ENCODE measurements around the gene CLDN9.
"Not testable (repeated sequence)": the region's sequence is repeated elsewhere in the genome, so short reads cannot be mapped to it uniquely, and the experiment has no call there.

The CLDN9 gene

DNA sequence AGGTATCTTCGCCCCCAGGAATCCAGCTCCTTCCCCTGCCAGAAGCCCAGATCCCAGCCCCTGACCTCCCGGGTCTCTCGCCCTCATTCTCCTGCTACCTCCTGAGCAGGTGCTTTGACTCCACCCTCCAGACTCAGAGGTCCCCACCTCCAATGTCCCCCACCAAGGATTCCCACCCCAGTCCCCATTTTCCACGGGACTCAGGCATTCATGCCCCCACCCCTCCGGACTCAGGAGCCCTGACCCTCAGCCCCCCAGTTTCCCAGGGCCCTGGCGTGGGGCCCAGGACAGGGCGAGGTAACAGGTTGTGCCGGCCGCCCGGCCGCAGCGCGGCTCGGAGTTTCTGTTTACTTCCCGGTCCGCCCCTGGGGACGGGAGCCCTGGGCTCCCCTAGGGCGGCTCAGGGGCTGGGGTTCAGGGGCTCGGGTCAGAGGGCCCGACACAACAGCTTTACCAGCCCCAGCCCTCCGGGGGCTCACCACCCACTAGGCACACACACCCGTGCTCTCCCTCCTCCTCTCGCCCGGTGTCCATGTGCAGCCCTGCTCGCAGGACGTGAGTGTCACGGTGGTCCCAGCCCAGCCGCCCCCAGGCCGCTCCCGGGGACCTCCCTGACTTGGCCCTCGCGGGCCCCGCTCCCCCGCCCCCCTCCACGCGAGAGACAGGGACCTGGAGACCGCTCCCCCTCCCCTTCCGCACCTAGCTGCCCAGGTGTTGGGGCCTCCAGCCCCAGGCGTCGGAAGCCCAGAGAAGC is 23.4 kb downstream of the CLDN9 start:
- no peak for DNase-seq

DNA sequence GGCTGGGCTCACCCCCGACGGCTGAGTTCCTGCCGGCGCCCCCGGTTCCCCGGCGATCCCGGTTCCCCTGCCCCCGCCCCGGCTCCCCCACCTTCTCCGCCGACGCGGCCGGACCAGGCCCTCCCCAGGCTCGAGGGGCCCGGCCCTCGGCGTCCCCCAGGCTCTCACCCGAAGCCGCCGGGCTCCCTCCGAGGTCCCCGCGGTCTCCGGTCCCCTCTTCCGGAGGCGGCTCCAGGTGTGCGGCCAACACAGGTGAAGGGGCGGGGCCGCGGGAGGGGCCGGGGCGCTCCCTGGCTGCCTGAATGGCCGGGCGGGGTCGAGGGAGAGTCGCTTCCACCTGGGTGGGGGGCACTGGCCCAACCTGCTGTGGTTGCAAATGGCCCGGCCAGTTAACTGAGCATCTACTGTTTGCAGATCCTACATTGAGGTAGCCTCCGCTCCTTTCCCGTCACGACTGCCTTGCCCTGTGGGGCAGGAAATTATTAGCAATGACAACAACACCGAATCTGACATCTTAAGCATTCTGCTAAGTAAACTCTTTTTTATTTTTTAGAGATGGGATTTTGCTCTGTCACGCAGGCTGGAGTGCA is 24.1 kb downstream of the CLDN9 start, which contains the start of gene BICDL2:
Gene BICDL2 (minus strand): TSS at position 219 of the 590 bp plus-strand sequence. CDS start 1,448 bp downstream, outside the sequence.
- DNase-seq, result no peak

DNA sequence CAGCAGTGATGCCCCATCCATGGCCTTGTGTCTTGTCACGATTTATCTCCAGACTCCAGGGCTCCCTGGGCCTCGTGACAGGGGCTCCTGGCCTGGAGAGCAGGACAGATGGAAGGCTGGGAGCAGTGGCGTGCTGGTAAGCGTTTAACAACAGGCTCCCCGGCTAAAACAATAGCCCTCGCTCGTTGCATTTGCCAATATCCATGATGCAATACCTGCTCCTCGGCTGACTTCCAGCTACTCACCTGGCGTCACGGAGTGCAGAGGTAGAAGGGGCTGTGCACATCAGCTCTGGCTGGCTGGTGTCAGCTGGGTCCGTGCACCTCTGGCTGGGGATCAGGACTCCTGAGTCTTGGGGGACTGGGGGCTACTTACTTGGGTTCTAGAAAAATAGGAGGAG is 25.5 kb downstream of the CLDN9 start:
- DNase-seq, result no peak

DNA sequence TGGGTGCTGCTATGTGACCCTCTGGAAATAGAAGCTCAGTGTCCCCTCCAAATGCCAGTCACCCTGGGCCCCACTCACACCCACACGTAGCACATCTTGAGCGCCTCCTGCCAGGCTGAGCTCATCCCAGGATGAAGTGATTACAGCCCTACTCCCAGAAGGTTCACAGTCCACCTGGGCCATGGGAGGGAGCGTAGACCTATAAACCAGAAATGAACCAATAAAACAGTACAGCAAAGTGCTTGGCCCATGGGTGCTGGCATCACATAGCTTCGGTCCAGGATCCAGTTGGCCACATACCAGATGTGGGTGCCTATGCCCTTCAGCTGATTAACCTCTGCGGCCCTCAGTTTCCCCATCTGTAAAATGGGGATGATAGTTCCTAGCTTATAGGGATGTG is 26.2 kb downstream of the CLDN9 start:
- no peak for DNase-seq

DNA sequence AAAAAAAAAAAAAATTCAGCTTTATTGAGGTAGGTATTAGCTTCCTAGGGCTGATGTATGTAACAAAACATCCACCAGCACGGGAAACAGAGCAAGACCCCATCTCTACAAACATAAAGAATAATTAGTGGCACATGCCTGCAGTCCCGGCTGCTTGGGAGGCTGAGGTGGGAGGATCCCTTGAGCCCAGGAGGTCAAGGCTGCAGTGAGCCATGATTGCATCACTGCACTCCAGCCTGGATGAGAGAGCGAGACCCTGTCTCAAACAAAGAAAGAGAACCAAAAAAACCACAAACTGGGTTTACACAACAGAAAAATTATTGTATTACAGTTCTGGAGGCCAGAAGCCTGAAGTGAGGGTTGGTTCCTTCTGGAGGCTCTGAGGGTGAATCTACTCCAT is 29.7 kb downstream of the CLDN9 start:
- no peak for DNase-seq

DNA sequence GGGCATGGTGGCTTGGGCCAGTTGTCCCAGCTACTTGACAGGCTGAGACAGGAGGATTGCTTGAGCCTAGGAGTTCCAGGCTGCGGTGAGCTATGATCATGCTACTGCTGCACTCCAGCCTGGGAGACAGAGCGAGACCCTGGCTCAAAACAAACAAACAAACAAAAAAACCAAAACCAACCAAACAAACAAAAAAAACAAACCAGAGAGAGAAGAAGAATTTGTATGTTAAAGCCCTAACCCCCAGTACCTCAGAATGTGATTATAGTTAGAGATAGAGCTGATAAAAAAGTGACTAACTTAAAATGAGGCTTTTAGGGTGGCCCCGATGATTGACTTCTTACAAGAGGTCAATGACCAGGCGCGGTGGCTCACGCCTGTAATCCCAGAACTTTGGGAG is 32.0 kb downstream of the CLDN9 start:
- no peak for DNase-seq

DNA sequence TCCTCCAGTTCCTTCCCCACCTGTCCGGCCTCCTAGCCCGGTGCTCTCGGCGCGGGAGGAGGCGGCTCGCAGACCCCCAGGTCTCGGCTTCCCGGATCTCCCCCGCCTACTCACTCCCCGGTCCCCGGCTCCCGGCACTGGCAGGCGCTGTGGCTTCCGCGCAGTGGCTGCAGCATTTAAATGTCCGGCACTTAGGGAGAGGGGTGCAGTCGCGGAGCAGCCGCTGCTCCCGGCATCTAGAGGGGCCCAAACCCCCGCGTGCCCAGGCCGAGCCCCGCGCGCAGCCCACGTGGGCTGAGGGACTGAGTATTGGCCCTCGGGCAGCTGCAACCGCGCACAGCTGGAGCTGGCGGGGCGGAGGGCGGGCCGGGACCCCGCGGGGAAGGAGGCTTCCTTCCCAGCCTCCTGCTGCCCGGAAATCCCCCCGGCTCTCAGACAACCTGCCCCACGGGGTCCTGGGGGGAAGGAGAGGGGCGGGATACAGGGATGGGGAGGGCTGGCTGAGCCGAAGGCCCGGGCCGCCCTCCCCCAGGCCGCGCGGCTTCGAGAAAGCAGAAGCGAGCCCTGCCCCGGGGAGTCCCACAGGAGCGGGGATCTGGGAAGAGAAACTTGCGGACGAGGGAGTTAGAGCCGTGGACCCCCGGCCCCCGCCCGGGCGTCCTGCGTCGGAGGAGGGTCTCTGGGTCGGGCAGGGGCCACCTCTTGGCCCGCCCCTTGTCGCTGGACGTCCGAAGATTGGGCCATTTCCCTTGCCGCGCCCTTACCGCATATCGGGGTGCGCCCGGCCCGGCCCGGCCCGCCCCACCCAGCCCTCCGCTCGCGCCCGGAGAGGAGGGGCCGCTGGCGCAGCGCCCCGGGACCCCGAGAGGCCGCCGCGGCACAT is 33.3 kb downstream of the CLDN9 start, which contains the start of gene MMP25:
Gene MMP25 (plus strand): TSS at position 804 of the 883 bp plus-strand sequence. CDS start 357 bp downstream, outside the sequence.
- no peak for DNase-seq

DNA sequence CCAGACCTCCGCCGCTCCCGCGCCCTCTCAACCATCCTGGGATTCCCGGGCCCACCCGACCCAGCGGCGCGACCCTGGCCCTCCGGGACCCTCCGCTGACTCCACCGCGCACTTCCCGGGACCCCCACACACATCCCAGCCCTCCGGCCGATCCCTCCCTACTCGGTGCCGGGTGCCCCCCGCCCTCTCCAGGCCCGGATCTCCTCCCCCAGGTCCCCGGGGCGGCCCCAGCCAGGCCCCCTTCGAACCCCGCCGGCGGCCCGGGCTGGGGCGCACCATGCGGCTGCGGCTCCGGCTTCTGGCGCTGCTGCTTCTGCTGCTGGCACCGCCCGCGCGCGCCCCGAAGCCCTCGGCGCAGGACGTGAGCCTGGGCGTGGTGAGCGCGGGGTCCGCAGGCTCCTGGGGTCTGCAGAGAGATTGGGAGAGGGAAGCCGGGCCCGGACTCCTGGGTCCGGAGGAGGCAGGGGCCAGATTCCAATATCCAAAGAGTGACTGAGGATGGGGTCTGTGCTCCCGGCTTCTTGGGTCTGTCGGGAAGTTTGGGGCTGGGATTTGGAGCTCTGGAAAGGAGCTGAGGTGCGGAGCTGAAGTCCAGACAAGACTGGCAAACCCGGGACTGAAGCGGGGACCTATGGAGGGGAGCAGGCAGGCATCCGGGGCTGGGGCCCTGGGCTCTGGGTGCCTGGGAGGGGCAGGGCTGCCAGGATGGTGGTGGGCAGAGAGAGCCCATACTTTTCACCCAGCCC is 34.1 kb downstream of the CLDN9 start:
- no peak for DNase-seq

DNA sequence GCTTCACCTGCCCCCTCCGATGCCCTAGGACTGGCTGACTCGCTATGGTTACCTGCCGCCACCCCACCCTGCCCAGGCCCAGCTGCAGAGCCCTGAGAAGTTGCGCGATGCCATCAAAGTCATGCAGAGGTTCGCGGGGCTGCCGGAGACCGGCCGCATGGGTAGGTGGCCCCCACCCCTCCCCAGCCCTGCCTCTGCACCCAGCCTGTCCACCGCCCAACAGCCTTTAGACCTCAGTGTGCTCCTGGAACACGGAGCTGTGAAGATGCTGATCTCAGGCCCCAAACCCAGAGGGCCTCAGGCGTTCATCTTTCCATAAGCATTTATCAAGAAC is 34.6 kb downstream of the CLDN9 start:
- no peak for DNase-seq

DNA sequence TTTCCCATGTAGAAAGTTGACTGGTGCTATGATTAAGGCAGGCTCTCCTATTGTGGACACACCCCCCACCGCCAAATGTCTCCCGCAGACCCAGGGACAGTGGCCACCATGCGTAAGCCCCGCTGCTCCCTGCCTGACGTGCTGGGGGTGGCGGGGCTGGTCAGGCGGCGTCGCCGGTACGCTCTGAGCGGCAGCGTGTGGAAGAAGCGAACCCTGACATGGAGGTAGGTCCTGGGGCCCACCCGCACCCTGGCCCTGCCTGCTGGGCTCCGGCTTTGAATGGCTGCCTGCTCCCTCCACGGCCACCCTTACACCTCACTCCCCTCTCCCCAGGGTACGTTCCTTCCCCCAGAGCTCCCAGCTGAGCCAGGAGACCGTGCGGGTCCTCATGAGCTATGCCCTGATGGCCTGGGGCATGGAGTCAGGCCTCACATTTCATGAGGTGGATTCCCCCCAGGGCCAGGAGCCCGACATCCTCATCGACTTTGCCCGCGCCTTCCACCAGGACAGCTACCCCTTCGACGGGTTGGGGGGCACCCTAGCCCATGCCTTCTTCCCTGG is 37.3 kb downstream of the CLDN9 start:
- no peak for DNase-seq

DNA sequence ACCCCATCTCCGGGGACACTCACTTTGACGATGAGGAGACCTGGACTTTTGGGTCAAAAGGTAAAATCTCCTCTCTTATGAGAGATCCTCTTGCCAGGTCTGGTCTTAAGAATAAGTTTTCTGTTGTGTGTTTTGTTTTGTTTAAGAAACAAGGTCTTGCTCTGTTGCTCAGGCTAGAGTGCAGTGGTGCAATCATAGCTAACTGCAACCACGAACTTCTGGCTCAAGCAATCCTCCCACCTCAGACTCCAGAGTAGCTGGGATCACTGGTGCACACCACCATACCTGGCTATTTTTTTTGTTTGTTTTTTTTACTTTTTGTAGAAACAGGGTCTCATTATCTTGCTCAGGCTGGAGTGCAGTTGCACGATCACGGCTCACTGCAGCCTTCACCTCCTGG is 37.8 kb downstream of the CLDN9 start:
- no peak for DNase-seq

DNA sequence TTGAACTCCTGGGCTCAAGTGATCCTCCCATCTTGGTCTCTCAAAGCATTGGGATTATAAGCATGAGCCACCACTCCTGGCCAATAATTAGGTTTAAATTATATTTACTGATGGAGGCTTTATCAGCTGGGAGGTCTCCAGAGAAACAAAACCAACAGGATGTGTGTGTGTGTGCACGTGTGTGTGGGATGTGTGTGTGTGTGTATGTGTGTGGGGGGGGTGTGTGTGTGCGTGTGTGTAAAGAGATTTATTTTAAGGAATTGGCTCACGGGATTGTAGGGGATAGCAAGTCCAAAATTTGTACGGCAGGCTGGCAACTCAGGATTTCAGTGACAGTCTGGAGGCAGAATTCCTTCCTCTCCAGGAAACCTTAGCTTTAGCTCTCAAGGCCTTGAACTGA is 38.3 kb downstream of the CLDN9 start:
- no peak for DNase-seq

DNA sequence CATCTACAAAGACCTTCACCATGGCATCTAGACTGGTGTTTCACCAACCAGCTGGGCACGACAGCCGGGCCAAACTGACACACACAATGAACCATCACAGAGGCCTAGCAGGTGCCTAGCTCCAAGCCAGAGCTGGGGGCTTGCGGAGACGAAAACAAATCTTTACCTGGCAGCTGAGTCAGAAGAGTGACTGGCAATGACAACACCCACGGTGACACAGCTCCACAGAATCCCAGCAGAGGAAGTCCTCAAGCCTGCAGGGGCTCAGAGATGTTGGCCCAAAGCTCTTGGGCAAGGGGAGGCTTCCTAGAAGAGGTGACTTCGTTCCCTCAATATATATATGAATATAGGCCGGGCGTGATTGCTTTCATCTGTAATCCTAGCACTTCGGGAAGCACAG is 38.8 kb downstream of the CLDN9 start:
- DNase-seq, result no peak

DNA sequence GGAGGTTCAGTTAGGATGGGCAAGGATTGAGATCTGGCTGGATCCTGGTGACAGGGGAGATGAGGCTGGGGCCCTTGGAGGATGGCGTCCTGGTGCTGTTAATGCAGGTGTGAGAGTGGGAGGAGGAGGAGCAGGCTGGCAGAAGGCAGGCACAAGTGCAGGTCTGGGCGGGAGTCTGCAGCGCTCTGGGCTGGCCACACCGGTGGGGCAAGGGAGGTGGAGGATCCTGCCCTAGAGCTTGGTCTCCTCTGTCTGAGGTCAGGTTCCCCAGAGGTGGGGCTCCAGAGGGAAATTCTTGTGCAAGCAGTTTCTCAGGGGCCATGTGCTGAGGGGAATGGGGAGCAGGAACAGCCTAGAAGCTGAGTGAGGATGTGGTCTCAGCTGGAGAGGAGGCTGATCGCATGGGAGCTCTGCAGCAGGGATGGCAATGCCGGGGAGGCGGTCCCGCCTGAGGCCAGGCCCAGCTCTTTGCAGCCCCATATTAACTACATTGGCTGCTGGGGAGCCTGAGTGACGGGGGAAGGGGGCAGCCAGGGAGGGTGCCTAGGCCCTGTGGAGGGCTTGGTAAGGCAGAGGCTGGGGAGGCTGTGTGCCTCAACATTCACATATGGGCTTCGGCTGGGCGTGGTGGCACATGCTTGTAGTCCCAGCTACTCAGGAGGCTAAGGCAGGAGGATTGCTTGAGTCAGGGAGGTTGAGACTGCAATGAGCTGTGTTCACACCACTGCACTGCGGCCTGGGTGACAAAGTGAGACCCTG is 40.0 kb downstream of the CLDN9 start:
- not testable (repeated sequence) for DNase-seq

DNA sequence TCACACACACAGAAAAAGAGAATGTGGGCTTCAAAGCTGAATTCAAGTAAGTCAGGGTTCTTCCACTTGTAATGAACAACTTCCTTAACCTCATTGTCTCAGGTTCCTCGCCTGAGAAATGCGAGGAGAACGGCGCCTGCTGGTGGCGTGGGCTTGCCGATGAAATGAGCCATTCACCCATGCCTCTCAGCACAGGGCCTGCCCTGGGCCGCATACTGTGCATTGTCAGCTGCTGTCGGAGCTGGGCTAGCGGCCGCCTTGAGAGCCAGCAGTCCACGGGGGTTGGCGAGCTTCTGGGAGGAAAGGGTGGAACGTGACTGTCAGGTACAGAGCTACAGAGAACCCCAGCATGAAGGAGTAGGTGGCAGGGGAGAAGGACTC is 40.6 kb downstream of the CLDN9 start:
- not testable (repeated sequence) for DNase-seq

DNA sequence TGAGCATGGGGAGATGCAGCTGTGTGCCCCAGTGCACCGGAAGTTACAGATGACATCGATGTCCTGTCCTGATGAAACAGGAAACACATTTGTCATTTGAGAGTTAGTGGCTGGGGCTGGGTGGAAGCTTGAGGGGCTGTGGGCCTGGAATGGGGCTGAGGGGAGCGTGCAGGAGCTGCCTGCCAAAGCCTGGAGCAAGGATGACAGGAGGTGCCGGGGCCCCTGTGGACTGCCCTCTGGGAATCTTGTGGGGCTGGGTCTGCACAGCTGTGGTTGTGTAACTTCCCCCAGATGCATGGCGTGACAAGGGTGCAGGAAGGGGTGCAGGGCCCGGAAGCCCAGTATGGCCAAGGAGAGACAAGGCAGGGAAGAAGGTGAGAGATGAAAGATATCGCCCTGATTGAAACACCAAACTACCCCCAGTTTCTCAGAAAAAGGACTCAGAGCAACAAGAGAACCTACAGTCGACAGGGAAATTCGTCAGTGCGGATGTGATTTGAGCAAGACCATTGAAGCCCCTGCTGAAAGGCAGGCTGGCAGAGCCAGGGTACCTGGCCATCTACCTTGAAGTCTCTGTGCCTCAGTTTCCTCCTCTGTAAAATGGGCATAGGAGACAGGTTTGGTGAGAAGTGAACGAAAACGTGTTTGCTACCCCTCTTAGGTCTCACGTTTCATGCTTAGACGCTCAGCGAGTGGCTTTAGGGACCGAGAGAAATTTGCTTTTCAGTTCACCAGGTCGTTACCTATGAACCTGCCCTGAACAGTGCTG is 42.4 kb downstream of the CLDN9 start:
- DNase-seq, result no peak

DNA sequence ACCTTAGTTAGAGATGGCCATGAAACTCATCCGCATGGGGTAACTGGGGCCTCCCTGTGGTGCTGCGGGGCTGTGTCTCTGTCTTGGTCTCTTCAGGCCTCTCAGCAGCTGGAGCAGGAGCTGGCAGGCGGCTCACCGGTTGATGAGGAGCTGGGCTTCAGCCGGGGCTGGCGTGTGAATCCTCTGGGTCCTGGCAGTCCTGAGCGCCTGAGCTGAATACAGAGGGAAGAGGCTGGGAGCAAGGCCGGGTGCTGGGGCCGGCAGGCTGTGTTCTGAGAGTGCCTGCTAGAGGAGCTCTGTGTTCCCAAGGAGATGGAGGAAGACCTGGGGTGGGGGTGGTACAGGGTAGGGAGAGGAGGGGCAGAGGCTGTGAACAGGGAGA is 43.0 kb downstream of the CLDN9 start:
- not testable (repeated sequence) for DNase-seq

DNA sequence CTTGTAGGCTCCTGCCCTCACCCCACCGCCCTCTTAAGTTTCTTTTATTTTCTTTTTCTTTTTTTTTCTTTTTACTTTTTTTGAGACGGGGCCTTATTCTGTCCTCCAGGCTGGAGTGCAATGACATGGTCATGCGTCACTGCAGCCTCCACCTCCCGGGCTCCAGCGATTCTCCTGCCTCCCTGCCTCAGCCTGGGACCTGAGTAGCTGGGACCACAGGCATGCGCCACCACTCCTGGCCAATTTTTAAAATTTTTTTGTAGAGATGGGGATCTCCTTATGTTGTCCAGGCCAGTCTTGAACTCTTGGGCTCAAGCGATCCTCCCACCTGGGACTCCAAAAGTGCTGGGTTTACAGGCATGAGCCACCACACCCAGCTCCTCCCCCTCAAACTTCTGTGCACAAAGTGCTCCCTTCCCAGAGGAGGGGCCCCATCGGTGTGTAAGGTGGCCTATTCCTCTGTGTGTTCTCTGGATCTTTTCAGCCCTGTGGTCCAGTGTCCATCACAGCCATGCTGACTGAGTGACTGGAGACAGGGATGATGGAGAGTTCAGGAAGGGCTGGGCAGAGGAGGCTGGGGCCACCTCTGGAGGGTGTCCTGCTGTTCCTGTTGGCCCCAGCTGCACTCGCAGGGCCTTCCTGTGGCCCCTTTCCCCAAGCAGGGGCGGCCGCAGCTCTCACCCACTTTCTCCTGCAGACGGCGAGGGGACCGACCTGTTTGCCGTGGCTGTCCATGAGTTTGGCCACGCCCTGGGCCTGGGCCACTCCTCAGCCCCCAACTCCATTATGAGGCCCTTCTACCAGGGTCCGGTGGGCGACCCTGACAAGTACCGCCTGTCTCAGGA is 43.8 kb downstream of the CLDN9 start:
- DNase-seq, result no peak

DNA sequence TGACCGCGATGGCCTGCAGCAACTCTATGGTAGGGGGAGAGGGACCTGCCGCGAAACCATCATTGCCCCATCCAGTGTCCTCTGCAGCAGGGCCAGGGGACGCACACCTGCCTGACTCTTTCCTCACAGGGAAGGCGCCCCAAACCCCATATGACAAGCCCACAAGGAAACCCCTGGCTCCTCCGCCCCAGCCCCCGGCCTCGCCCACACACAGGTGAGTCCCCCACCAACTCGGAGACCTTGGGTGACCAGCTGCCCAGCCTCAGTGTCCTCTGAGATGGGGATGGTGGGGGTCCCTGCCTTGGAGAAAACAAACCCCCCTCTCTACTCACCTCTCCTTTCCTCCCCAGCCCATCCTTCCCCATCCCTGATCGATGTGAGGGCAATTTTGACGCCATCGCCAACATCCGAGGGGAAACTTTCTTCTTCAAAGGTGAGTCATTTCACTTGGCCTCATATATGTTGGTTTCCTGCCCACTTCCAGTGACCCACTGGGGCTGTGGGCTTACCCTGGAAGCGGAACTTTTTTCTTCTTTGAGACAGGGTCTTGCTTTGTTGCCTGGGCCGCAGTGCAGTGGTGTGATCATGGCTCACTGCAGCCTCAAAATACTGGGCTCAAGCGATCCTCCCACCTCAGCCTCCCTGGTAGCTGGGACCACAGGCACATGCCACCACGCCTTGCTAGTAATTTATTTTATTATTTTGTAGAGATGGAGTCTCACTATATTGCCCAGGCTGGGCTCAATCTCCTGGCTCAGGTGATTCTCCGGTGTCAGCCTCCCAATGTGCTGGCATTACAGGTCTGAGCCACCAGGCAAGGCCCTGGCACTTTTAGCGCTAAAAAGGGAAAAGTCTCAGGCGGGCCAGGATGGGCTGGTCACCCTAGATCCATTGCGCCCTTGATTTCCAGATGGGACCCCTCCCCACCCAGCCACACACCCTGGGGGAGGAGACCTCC is 44.7 kb downstream of the CLDN9 start:
- DNase-seq, result no peak
